Adrenal gland (tissue), 19 donors: Measurements from ENCODE around the gene SLFN12. TPM values are rescaled to one million over a fixed set of nuclear protein-coding genes. Genes with fewer than 3 reads are reported as not detected.

Experiments used
- DNase-seq, 7 donors: peaks; one replicate each; pipeline ENCODE4 v3.0.0-alpha.2; 2019 to 2020
- H3K27ac ChIP-seq, 5 donors: fragments of 200-600 bp; sonication (generic) in 4 of 5; 1 replicate in 3 of 5; 2 replicates in 2 of 5; pipeline versions ENCODE4 v1.5.1 to v1.8.0; 2016 to 2020; ENCODE audit warnings: mild to moderate bottlenecking in 1 of 5
- H3K27me3 ChIP-seq: fragments of 200-600 bp; 2 replicates; pipeline ENCODE4 v1.8.0; 2021
- H3K36me3 ChIP-seq, 2 donors: fragments of 200-600 bp; replicated peaks in 1 of 2; 1 replicate in 1 of 2; 2 replicates in 1 of 2; pipeline versions ENCODE4 v1.5.1 to v1.8.0; 2018 to 2022
- H3K4me1 ChIP-seq, 2 donors: fragments of 200-600 bp; replicated peaks in 1 of 2; 1 replicate in 1 of 2; 2 replicates in 1 of 2; pipeline versions ENCODE4 v1.5.1 to v1.8.0; 2018 to 2021
- H3K4me3 ChIP-seq, 4 donors: fragments of 200-600 bp; sonication (generic) in 3 of 4; one replicate each; pipeline ENCODE4 v1.5.1; 2016 to 2018
- H3K9me3 ChIP-seq, 3 donors: fragments of 200-600 bp; sonication (generic) in 1 of 3; replicated peaks in 1 of 3; 1 replicate in 2 of 3; 2 replicates in 1 of 3; pipeline versions ENCODE4 v1.5.1 to v1.8.0; 2016 to 2021
- POLR2A ChIP-seq, 2 donors: fragments of 450-650 bp; IDR thresholded peaks; one replicate each; pipeline ENCODE4 v1.6.1; 2017; ENCODE audit warnings: antibody characterized with exemption in 2 of 2, mild to moderate bottlenecking in 2 of 2, moderate library complexity in 1 of 2
- WGBS, 4 donors: extraction: QIAGEN DNeasy Blood & Tissue Kit in 2 of 4; methylation state at CpG; one replicate each; pipeline versions ENCODE4 v1.1.5 to v1.1.7; 2013 to 2017; 5-methylcytosine and 5-hydroxymethylcytosine counted together
- intact Hi-C, 2 donors: fragments of 100-400 bp; cut with DNase I; formaldehyde crosslinking; loops; one replicate each; pipeline versions ENCODE4 v1.14.1 to v1.15.0; 2022 to 2023
- long read RNA-seq, 10 donors: library from polyadenylated mRNA in 3 of 10; unstranded in 2 of 10; stranded (forward) in 1 of 10; transcript quantifications; one replicate each; pipeline ENCODE4 v2.0.0 and lab custom pipeline, GENCODE V29; 2021 to 2026
- polyA plus RNA-seq, 3 donors: library from polyadenylated mRNA; stranded (reverse); fragments of 200-250 nt in 2 of 3; fragments of 350-450 nt in 1 of 3; fragmentation: Illumina TruSeq in 1 of 3; extraction: RNeasy Lipid Tissue Mini Kit (QIAGEN cat#74804) in 1 of 3; gene quantifications; one replicate each; pipeline ENCODE4 v1.2.3, GENCODE V29; 2013 to 2014
- total RNA-seq, 9 donors: library from RNA; depleted of rRNA in 4 of 9; stranded (reverse); fragments of >200 nt in 4 of 9; fragments of 120-200 nt in 1 of 9; fragmentation: NEBNext Ultra II Directional in 1 of 9; extraction: Animal tissue kit (Norgen Biotek cat#: 25700) in 1 of 9; gene quantifications; one replicate each; pipeline versions ENCODE4 v1.1.0 to v1.2.4, GENCODE V29; 2013 to 2023
- TF ChIP-seq, protein P1 (sequence below), 6 experiments: fragments of 450-650 bp in 4 of 6; fragments of 200-600 bp in 2 of 6; sonication (generic) in 1 of 6; IDR thresholded peaks; 1 replicate in 5 of 6; 2 replicates in 1 of 6; pipeline versions ENCODE4 v1.5.1 to v1.8.0; 2016 to 2021; ENCODE audit warnings: antibody characterized with exemption in 6 of 6, mild to moderate bottlenecking in 2 of 6, moderate library complexity in 1 of 6
- donor health status: healthy with polysubstance abuse.
- donor health status: Bipolar disorder and iron deficiency.
- donor health status: DM: yes; HTN: yes; CAD: no.
- donor health status: DM: no; HTN: no; CAD: no.
- donor health status: DM: no; HTN: no; CAD: no.
- donor health status: DM: yes; HTN: yes; CAD: no.

The SLFN12 gene
- total RNA-seq: 10 to 100 TPM in 8 of 9 donors, 1 to 10 TPM in 1; 5.1 to 17.1 (median 12.7) TPM
- 1 to 10 TPM; 5.5 to 9.7 (median 5.6) TPM for polyA plus RNA-seq
- long read RNA-seq, donor 1, partial matches to known transcripts: 0 of 2 reads
- long read RNA-seq, donor 1, other reads (novel, unspliced or antisense): 0 of 2 reads
- long read RNA-seq, donor 2, partial matches to known transcripts: 0 of 2 reads
- long read RNA-seq, donor 2, other reads (novel, unspliced or antisense): 0 of 2 reads
- long read RNA-seq, donor 3: 0 reads
- long read RNA-seq, donor 4, partial matches to known transcripts: 1 of 4 reads
- long read RNA-seq, donor 4, other reads (novel, unspliced or antisense): 1 of 4 reads
- long read RNA-seq, donor 5, partial matches to known transcripts: 0 of 8 reads
- long read RNA-seq, donor 5, other reads (novel, unspliced or antisense): 4 of 8 reads
- long read RNA-seq, donor 6, partial matches to known transcripts: 0 of 1 reads
- long read RNA-seq, donor 6, other reads (novel, unspliced or antisense): 0 of 1 reads
- long read RNA-seq, donor 7, partial matches to known transcripts: 0 of 1 reads
- long read RNA-seq, donor 7, other reads (novel, unspliced or antisense): 0 of 1 reads
- long read RNA-seq, donor 8: 0 reads
- long read RNA-seq, donor 9, partial matches to known transcripts: 0 of 1 reads
- long read RNA-seq, donor 9, other reads (novel, unspliced or antisense): 0 of 1 reads
- long read RNA-seq, donor 10: 0 reads

DNA sequence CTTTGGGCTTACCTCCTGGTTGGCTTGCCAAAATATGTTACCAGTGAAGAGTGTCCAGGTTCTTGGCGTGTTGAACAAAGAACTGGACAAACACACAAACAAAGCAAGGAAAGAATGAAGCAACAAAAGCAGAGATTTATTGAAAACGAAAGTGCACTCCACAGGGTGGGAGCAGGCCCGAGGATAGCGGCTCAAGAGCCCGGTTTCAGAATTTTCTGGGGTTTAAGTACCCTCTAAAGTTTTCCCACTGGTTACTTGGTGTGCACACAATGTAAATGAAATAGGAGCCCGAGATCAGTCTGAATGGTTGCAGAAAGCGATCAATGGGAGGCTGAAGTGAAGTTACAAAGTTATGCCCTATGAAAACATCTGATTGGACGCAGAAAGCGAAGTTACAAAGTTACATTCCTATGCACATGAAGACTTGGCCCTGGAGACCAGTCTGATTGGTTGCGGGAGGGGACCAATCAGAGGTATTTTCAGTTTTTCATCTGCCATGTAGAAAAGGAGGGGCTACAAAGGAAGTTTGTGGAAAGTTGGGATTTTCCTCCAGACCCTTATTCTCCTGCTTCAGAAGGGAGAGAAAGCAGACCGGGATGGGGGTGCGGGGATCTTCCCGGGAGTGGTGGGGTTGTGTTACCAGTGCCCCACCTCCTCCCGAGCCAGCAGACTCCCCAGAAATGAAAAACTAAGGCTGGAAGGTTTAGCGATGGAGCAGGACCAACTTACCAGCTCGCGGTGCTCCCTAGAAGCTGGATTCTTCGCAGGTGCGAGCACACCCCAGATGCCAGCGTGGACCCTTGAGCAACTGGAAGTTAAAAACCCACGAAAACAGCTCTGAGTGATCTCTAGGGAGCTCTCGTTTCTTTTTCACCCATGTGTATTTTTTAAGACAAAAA, at the start of gene SLFN12:
SLFN12 (minus strand) TSS at position 325 of the 899 bp plus-strand sequence. CDS start 9,472 bp downstream, outside the sequence.
- Histone ChIP-seq H3K4me1 (peaks cover 14 to 25% of the 10 kb centered on the region in 2 donors), H3K4me3 (peak within 1 kb of the TSS; percentile 2 to 89 (median 61)), H3K27me3 (no peaks in the 10 kb centered on the region), H3K9me3 (no peaks in the 10 kb centered on the region), H3K27ac (peak within 1 kb of the TSS; percentile 81 to 97 (median 90)), H3K36me3 (no peaks in the 10 kb centered on the region)
- WGBS, 4 donors: 4 to 26% (median 10%) methylated on average over 22 of the region's 22 CpGs
- TF ChIP-seq POLR2A (IDR thresholded peaks at IDR 0.05): peak in 1 of 2 donors; percentile 78
- TF ChIP-seq, protein P1, sequence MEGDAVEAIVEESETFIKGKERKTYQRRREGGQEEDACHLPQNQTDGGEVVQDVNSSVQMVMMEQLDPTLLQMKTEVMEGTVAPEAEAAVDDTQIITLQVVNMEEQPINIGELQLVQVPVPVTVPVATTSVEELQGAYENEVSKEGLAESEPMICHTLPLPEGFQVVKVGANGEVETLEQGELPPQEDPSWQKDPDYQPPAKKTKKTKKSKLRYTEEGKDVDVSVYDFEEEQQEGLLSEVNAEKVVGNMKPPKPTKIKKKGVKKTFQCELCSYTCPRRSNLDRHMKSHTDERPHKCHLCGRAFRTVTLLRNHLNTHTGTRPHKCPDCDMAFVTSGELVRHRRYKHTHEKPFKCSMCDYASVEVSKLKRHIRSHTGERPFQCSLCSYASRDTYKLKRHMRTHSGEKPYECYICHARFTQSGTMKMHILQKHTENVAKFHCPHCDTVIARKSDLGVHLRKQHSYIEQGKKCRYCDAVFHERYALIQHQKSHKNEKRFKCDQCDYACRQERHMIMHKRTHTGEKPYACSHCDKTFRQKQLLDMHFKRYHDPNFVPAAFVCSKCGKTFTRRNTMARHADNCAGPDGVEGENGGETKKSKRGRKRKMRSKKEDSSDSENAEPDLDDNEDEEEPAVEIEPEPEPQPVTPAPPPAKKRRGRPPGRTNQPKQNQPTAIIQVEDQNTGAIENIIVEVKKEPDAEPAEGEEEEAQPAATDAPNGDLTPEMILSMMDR (IDR thresholded peaks at IDR 0.05): no peak
- peak; percentile 70 to 87 (median 78) for DNase-seq
- intact Hi-C loops: loop anchor here in 1 of 2 donors (10.0 kb wide), 1 partner anchor 188 kb away; the partner anchor contains the start of gene SLFN5

DNA sequence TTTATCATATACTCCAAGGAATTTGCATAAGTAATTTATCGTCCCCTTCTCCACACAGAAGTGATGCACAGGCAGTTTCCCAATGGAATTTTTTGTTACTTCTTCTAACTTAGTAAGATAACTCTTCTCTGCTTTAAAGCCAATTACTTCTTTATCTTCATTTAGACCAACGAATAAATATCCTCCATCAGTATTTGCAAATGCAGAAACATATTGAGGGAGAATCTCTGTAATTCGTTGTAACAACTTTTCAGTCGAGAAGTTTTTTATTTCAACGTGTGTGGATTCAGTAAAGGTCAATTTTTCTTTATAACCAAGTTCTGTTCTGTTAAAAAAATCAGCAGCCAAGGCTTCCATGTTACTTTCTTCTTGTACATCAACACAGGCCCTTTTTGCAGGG, 47.0 kb upstream of the SLFN12 start:
- H3K4me3 ChIP-seq: no peak overlapping the region
- DNase-seq: no peak
- no peaks in the 10 kb centered on the region for H3K9me3 ChIP-seq
- H3K27me3 ChIP-seq: peaks cover 24% of the 10 kb centered on the region
- whole genome bisulfite sequencing, 4 donors: 57 to 68% (median 60%) methylated on average over 5 of the region's 5 CpGs
- no peaks in the 10 kb centered on the region for H3K4me1 ChIP-seq
- no peaks in the 10 kb centered on the region for H3K36me3 ChIP-seq
- intact Hi-C loops: no loop called here
- no peak for TF ChIP-seq POLR2A (IDR thresholded peaks at IDR 0.05)
- TF ChIP-seq, protein P1 (IDR thresholded peaks at IDR 0.05): no peak
- no peak overlapping the region for H3K27ac ChIP-seq

DNA sequence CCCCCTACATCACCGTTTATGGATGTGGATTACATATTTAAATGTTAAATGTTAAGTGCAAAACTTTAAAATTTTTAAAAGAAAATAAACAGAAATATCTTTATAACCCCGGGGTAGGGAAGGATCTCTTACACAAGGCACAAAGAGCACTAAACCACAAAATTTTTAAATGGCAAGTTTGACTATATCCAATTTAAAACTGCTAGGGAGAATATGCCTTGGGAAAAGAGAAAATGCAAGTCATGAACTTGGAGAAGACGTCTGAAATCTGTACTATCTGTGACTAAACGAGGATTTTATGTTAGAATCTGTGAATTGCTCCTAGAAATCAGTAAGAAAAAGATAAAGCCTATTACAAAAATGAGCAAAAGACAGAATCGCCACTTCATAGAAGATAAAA, 44.9 kb upstream of the SLFN12 start:
- intact Hi-C loops: no loop called here
- H3K4me3 ChIP-seq: no peak overlapping the region
- no peaks in the 10 kb centered on the region for H3K36me3 ChIP-seq
- no peaks in the 10 kb centered on the region for H3K4me1 ChIP-seq
- H3K9me3 ChIP-seq: no peaks in the 10 kb centered on the region
- TF ChIP-seq POLR2A (IDR thresholded peaks at IDR 0.05): no peak
- TF ChIP-seq, protein P1 (IDR thresholded peaks at IDR 0.05): no peak
- H3K27me3 ChIP-seq: peaks cover 24% of the 10 kb centered on the region
- 52 to 65% (median 62%) methylated on average over 5 of the region's 5 CpGs for WGBS, 4 donors
- DNase-seq: no peak
- H3K27ac ChIP-seq: no peak overlapping the region
